Activated CD8-positive, alpha-beta memory T cell treated with anti-CD3 and anti-CD28 coated beads for 1 hour (primary cell): Measurements from ENCODE around the gene POU2AF1.

Source experiments
- DNase-seq, 2 donors: peaks; one replicate each; pipeline ENCODE4 v3.0.0-alpha.2; 2020; ENCODE audit warnings: low read depth in 1 of 2; ENCODE audit errors: extremely low read depth in 1 of 2

The POU2AF1 gene

DNA sequence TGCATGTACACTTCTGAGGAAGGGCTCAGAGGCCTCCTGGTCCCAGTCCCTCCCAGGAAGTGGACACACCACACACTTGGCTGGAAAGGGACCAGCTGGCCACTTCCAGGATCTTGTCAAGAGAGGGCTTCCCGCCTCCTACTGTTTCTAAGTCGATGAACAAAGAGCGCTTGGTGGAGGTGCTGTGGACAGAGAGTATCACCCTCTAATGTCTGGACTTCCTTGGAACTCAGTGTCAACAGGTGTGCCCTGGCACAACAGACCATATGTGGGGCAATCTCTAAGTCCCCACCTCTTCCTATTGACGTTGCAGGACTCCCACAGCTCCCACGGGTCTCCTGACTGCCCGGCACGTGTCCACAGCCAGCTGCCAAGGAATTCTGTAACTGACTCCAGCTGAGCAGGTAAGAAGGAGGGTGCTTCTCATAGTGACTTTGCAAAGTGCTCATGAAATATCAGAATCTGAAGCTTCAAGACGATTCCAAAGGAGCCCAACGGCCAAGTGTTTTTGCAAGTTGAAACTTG, 16.1 kb downstream of the POU2AF1 start:
- DNase-seq: no peak

DNA sequence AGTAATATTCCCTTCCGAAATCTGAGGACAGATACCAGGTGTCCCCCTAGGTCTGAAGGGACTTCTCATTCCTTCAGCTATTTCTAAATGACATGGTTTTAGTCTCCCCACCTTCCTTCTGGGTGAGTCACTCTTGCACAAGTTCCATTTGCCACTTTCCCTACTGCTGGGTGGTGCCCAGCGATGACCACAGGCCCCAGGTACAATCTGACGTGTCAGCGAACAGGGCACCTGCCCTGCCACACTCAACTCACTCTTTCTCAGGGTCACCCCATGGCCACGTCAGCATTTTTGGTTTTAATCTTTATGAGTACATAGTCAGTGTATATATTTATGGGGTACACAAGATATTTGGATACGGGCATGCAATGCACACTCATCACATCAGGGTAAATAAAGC, 17.2 kb downstream of the POU2AF1 start:
- DNase-seq: no peak

DNA sequence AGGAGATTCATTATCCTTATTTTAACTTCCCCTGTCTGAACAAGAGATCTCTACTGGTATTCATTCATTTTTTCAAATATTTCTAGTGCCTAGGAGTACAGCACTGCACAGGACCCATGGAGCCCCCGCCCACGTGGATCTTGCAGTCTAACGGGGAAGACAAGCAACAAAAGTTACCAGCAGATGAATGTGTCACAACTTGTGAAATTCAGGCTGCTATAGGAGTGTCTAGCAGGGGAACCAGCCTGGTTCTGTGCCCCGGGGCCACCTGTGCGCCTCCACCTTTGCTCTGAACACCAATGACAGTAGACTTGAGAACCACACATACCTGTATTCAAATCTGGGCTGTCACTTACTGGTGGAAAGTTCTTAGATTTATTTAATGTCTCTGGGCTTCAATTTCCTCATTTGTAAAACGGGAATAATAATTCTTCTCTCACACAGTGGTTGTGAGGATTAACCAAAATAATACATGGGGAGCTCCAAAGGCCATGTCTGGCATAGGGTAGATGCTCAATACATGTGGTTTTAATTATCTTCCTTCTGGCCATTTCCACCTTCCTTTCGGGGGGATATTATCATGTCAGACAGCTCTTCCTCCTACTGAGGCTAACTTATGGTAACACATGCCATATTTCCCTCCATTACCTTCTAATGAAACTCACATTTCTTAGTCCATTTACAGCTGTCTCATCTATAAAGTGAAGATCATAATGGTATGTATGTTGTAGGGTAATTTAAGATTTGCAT, 17.8 kb downstream of the POU2AF1 start:
- no peak for DNase-seq

DNA sequence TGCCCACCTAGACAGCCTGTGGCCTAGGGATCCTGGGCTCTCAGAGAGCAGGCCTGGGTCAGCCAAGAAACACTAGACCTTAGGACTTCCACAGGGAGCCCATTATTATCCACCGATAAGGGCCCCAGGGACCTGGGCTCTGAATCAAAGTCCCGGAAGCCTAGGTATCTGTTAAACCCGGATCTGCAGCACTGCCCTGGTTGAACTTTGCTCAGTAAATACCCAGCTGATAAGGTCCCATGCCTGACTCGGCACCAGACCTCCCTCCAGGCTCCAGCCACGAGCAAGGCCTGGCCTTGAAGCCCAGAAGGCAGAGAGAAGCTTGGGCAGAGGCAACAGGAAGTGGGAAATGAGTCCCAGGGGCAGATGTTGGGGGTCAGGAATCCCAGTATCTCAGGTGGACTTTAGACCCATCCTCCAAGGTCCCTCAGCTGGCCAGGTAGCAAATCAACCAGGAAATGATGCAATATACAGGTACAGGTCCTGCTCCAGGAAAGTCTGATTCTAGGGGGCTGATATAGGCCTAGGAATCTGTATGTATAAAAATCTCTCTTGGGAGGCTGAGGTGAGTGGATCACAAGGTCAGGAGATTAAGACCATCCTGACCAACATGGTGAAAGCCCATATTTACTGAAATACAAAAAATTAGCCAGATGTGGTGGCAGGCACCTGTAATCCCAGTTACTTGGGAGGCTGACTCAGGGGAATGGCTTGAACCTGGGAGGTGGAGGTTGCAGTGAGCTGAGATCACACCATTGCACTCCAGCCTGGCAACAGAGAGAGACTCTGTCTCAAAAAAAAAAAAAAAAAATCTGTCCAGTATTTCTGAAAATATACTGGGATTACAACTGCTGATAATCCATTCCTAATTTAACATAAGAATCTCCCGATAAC, 18.7 kb downstream of the POU2AF1 start:
- DNase-seq: no peak

DNA sequence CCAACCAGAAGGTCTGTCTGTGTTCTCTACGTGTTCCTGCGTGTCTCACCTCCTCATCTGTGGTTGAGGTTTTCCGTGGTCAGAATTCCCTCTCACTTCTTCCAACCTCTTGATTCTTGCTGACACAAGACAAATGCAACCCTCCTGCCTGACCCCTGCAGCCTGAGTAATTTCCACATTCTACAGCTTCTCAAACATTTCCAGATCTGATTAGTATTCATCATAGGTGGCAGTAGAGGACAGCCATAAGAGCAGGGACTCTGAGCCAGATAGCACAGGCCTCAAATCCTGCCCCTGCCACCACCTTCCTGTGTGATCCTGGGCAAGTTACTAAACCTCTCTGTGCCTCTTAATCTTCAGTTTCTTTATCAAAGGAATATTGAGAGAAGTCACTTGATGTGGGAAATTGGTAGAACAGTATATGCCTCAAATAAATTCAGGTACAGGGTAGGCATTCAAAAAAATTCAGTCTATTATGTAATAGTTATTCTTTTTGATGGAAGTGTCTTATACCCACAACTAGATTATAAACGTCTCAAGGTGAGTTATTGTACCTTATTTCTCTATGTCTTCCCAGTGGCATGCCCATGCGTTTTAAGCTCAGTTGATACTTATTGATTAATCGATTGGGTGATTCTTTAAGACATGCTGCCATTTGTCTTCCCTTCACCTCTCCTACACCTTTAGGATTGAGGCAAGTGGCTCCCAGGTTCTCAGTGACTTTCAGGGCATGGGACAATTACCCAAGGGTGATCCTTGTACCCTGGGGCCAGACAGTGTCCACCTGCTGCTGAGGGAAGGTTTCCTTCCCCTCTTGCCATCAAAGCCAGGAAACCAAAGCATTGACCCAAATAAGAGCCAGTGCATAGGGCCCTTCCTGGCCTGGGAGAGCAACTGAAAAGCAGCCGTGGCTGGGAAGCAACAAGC, 19.6 kb downstream of the POU2AF1 start:
- no peak for DNase-seq

DNA sequence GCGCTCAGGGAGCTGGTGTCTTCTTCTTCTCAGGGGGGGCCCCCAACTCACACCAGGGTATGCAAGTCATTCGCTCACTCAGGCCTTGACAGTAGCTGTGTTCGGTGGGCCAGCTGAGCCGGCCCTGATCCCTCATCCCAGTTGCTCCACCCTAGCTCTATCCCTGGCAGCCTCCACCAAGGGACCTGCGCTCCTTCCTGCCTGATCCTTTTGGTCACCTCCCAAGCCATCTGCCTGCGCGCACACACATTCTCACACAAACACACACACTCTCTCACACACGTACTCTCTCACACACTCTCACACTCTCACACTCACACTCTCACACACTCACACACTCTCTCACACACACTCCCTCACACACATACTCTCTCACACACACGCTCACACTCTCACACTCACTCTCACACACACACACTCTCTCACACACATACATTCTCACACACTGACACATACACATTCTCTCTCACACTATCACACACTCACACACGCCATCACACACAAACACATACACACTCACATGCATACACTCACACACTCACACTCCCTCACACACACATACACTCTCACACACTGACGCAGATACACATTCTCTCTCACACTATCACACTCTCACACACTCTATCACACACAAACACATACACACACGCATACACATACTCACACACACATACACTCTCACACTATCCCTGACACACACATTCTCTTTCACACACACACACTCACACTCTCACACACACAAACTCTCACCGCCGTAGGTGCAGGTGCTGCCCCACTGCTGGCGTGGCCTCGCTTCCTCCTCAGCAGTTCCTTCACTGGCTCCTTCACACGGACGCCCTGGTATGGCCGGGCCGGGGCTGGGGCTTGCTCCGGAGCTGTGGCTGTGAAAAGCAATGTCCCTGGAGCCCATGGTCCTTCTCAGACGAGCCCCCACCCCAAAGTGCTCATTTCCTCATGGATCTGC, 20.8 kb downstream of the POU2AF1 start:
- no peak for DNase-seq

DNA sequence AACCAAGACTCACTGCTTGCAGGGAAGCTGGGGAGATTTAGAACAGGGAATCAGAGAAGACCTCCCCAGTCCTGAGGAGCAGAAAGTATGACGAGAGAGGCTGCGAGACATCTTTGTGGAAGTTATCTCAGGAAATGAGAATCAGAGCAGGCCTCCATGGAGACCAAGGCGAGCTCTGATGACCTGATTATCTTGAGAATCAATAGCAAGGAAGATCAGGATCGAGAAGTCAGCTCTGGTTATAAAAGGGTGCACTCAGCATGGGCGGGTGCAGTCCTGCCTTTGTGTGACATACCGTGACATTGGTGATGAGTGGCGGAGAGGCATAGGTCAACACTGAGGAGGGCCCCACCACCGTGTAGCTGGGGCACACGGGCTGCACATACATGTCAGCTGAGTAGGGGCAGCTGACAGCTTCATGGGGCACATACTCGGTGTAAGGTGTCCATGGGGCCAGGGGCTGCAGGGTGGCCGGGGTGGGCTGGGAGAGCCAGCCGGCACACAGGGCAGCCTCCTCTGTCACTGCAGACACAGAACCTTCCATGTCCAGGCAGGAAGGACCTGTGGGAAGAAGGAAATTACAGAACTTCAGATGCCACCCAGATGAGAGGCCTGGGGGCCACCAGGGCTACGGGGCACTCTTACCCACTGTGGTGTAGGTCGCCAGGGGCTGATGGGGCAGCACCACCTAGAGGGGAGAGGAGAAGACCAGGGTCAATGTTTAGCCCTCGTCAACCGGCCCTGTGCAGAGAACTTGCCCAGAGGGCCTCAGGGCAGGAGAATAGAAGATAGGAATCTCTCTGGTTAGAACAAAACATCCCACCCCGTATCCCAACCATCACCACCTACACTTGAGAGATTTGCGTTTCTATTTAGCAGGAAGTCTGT, 21.7 kb downstream of the POU2AF1 start:
- no peak for DNase-seq

DNA sequence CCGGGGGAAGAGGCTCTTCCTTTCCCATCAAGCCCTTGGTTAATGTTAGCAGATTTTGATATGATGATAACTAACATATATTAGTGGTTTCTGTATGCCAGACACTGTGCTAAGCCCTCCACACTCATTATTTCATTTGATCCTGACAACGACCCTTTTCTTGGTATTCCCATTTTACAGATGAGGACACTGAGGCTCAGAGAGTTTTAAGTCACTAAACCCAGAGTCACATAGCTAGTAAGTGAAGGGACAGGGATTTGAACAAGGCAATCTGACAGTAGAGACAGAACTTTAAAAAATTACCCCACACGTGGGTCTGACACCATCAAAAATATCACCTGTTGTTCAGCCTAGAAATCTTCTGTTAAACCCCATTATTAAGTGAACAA, 22.4 kb downstream of the POU2AF1 start:
- no peak for DNase-seq

DNA sequence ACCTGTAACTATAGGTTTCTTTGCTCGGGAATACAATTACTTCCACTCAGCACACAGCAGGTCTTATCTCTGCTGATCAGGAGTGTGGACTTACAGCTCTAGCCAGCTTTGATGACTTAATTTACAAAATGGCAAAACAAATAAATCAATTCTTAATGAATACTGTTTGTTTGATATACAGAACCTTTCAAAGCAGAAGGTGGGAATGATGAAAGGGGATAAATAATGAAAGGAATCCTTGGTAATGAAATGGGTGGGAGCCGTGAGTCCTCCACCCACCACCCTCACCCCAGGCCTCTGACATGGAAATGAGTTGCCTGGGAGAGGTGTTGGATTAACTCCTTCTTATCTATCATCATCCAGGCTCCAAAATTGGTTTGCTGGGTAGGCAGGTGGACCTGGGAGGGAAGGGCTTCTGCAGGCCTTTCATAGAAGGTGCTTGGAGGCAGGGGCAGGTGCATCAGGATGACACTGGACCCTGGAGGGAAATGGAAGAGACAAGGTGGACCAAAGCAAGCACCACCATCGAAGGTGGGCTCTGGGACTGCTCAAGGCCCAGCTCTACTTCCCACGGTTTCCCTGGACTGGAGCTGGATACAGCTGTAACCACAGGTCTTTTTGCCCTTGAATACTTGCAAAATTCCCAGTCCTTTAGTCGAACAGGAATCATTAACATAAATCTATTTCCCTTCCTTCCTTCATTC, 23.0 kb downstream of the POU2AF1 start:
- DNase-seq: no peak

DNA sequence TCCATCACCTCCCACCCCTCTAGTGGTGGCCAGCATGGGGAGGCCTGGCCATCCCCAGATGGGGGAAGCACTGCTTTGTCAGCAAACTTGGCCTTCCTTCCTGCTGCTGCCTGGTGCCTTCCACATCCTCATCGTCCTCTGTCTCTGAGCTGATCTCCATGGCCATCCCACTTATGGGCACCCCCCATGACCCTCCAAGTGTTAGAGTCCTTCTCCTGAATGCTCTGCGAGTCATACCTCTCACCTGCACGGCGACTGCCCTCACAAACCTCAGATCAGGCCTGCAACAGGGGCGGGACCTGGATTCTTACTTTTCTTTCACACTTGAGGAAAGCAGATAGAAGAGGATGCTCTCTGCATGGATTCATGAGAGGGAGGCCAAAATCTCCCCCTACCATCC, 24.0 kb downstream of the POU2AF1 start:
- DNase-seq: no peak

DNA sequence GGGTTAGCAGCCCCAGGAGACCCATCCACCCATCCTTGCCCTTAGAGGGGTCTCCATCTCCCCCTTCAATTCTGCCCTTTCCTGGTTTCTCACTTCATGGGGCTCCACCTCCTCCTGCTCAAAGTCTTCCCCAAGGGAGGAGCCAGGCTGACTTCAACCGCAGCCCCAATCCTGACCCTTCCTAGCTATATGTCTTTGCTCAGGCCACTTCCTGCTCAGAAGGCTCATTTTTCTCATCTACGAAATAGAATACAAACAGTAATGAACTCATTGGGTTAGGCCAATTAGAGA, 24.5 kb downstream of the POU2AF1 start:
- no peak for DNase-seq

DNA sequence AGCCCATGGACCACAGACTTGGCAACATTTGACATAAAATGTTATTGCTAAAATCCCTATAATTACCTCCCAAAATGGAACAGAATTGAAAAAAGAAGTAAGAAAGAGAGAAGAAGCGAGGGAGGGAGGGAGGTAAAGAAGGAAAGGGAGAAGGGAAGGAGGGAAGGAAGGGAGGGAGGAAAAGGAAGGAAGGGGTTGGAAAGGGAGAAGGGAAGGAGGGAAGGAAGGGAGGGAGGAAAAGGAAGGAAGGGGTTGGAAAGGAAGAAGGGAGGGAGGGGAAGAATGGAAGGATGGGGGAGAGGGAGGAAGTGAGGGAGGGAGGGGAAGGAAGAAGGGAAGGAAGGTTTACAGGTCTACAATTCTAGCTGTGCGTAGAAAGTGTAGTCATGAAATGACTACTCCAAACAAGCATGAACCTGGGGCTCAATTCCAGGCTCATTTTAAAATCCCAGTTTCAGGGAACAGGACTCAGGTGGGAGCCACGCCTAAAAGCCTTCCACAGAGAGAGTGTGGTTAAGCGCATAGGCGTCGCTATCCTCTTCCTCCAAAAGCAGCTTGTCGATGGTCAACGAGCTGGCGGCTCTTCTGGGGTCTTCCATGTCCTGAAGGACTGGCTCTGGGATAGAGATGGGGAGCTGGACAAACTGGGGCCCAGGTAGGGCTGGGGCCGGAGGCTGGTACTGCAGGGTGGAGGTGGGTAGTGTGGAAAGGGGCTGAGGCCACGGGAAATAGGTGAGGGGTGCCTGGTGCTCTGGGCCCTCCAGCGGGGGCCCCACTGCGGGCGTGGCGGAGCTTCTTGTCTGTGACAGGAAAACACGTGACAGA, 25.1 kb downstream of the POU2AF1 start:
- no peak for DNase-seq

DNA sequence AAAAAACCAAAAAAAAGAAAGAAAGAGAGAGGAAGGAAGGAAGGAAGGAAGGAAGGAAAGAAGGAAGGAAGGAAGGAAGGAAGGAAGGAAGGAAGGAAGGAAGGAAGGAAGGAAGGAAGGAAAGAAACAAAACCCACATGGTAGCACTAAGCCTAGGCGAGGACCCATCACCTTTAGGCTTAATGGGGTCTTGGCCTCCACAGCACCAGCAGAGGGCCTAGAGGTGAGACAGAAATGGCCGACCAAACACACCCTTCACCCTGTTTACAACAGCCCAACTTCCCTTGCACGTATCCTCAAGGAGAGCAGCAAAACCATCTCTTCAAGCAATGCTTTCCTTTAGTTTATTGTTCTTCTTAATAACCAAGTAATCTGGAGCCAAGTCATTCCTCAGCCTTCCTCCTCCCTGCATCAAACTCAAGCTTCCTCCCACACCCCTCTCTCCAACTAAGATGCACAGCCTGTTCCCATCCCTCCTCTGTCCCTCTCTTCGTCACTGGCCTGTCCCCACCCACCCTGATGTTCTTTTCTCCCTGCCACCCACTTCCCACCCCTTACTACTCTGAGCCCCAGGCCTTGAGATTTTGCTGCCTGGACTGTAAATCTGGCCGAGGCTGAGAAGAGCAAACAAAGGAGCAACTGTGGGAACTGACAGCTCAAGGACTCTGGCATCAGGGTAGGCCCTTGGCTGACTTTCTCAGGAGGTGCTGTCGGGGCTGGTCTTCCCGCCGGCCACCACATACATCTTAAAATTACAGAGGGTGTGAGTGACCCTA, 26.0 kb downstream of the POU2AF1 start:
- DNase-seq: no peak

DNA sequence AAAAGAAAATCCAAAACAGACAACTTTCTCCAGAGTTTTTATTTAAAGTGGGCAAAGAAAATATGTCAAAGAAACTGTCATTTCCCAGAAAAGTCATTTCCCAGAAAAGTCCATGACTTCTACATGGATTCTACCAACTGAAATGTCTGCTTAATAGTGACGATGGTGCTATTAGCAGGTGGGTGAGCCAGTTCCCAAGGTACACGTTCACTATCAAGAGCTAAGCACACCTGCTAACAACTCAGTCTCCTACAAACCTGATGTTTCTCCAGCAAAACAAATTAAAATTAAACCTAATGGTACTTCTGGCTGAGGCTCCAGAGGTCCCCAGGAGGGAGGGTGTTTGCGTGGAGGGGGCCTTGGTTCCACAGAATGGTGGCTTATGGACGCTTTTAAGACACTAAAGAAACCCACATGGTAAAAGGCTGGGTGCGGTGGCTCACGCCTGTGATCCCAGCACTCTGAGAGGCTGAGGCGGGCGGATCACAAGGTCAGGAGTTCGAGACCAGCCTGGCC, 26.8 kb downstream of the POU2AF1 start:
- no peak for DNase-seq

DNA sequence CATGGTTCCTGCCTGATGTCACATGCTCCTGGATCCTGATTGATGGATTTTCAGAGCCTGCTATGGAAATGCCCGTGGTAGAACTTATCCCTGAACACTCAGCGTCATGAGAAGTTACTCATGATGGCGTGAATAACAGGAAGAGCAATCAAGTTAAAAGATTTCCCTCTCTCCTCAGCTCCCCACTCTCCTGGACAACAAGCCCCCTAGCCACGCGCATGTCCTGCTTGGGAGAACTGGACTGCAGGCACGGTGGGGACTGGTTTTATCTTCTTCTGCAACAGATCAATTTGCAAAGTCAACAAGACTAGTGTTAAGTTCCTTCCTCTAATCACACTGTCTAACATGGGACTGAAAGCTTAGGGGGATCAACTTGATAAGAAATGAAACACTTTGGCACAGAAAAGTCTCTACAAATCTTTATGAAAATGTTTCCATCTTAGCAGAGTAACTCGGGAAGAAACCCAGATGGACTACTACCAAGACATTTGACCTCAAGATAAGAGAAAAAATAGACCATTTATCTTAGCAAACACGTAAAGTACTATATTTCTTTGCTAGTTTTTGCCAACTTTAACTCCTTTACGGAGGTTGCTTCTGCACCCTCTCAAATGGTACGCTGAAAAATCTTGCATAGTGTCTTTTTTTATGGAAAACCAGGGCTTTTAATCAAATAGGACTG, 27.6 kb downstream of the POU2AF1 start:
- no peak for DNase-seq

DNA sequence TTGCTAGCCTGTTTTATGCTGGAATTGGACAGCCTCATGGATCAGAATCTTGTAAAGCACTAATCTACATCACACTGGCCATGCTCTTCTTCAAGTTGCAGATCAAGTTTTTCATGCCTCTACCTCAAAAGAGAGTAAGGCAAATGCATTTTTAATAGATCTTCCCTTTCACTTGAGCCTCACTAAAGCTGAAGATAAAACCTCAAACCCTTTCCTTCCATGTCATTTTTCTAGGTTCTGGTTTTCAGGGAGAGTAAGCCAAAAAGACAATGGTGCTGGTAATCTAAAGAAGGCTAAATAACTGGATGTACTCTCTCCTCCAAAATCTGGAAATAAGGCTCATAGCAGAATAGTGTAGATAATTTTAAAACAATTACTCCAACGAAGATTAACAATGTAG, 28.3 kb downstream of the POU2AF1 start:
- no peak for DNase-seq
